Measurements from ENCODE around the gene NTN1. TPM values are rescaled to one million over a fixed set of nuclear protein-coding genes. Genes with fewer than 3 reads are reported as not detected.
A peak's percentile ranks its signal among the peaks of the same experiment; 100 is the strongest.

Gene NTN1
- total and polyA plus RNA-seq, 2 of the 4 experiments (the other 2 are of a cell fraction): under 0.01 to 0.07 TPM

GRCh38 chr17:8991514-8992285, 29.6 kb upstream of the NTN1 start:
- no peak overlapping the region for H2BK15ac ChIP-seq (ENCODE audit: low read depth, low read length)
- H3K36me3 ChIP-seq (ENCODE audit: control insufficient read depth, insufficient read depth, low read length): no peaks in the 10 kb centered on the region
- H4K20me1 ChIP-seq (ENCODE audit: insufficient read depth, low read length): no peaks in the 10 kb centered on the region
- H3K9ac ChIP-seq (ENCODE audit: low read depth, low read length): no peak overlapping the region
- H2AFZ ChIP-seq (replicated peaks; ENCODE audit: low read length, poor library complexity): no peak overlapping the region
- H4K8ac ChIP-seq (ENCODE audit: low read depth in 2 of 2, low read length in 2 of 2): no peak overlapping the region
- no peak overlapping the region for H3K4ac ChIP-seq (ENCODE audit: low read depth, low read length)
- H3K18ac ChIP-seq (ENCODE audit: low read depth, low read length): no peak overlapping the region
- H3K4me3 ChIP-seq (ENCODE audit: insufficient read depth, low read depth, low read length): no peak overlapping the region
- CTCF ChIA-PET: interaction anchor here (0.8 kb wide), 1 partner anchor 530 kb away, joined by 3 read pairs; no protein-coding TSS in a partner anchor
- no peak overlapping the region for H4K91ac ChIP-seq (ENCODE audit: insufficient read depth, low read depth, low read length)
- intact Hi-C loops (cut with micrococcal nuclease) (loop anchor here (1.0 to 10.0 kb wide), 4 partner anchors 301 to 538 kb away; no protein-coding TSS in a partner anchor), dilution Hi-C loops (cut with HindIII; ENCODE audit: low sequenced_read_pairs, unreplicated experiment) (no loop called here), in situ Hi-C loops (cut with MboI; ENCODE audit: low sequenced_read_pairs) (no loop called here)
- TF ChIP-seq FOS (IDR thresholded peaks at IDR 0.05; ENCODE audit: low read depth, low read length) (no peak), MAZ (IDR thresholded peaks at IDR 0.05; ENCODE audit: borderline replicate concordance, low read depth, low read length) (no peak), NFE2L2 (IDR thresholded peaks at IDR 0.05; ENCODE audit: low read depth, low read length) (no peak), SMC3 (IDR thresholded peaks at IDR 0.05; ENCODE audit: low read depth, low read length) (peak; percentile 63), BHLHE40 (IDR thresholded peaks at IDR 0.05; ENCODE audit: low read depth, low read length) (no peak), CTCF (conservative IDR thresholded peaks at IDR 0.05; ENCODE audit: low read depth, low read length) (peak; percentile 70), CHD1 (IDR thresholded peaks at IDR 0.05; ENCODE audit: low read depth, low read length) (no peak), RAD21 (IDR thresholded peaks at IDR 0.05; ENCODE audit: low read length) (peak; percentile 71), MXI1 (IDR thresholded peaks at IDR 0.05; ENCODE audit: borderline replicate concordance, low read depth, low read length) (no peak), RFX5 (IDR thresholded peaks at IDR 0.05; ENCODE audit: low read depth, low read length) (no peak), MAFK (IDR thresholded peaks at IDR 0.05; ENCODE audit: low read depth, low read length) (no peak), ELK1 (IDR thresholded peaks at IDR 0.05; ENCODE audit: borderline replicate concordance, low read depth, low read length) (no peak)
- TF ChIP-seq, protein P1, sequence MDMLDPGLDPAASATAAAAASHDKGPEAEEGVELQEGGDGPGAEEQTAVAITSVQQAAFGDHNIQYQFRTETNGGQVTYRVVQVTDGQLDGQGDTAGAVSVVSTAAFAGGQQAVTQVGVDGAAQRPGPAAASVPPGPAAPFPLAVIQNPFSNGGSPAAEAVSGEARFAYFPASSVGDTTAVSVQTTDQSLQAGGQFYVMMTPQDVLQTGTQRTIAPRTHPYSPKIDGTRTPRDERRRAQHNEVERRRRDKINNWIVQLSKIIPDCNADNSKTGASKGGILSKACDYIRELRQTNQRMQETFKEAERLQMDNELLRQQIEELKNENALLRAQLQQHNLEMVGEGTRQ (IDR thresholded peaks at IDR 0.05; ENCODE audit: low read depth, low read length): no peak
- H3K27me3 ChIP-seq (ENCODE audit: control insufficient read depth, insufficient read depth, low read length): no peaks in the 10 kb centered on the region
- H3K23ac ChIP-seq (ENCODE audit: low read depth, low read length): no peak overlapping the region
- no peak overlapping the region for H3K14ac ChIP-seq (replicated peaks; ENCODE audit: low read depth, low read length)
- no peak overlapping the region for H2AK5ac ChIP-seq (ENCODE audit: low read depth, low read length)
- POLR2A ChIA-PET (ENCODE audit: unreplicated experiment): no interaction called here
- peak; percentile 57 for DNase-seq
- no peaks in the 10 kb centered on the region for H3K9me3 ChIP-seq (ENCODE audit: control insufficient read depth, insufficient read depth, low read length)
- no peak overlapping the region for H3K27ac ChIP-seq (ENCODE audit: insufficient read depth, low read length)
- H3K79me1 ChIP-seq (ENCODE audit: low read depth in 1 of 2, low read length in 2 of 2): no peaks in the 10 kb centered on the region
- H3K4me1 ChIP-seq (ENCODE audit: control insufficient read depth, insufficient read depth, low read length): no peaks in the 10 kb centered on the region
- 82% methylated on average over 2 of the region's 10 CpGs; no CpG with 5 or more reads in 1 of the 2 experiments for WGBS, 2 experiments (ENCODE audit: extremely low coverage in 2 of 2, insufficient read length in 1 of 2)
- no peak overlapping the region for H2BK120ac ChIP-seq (ENCODE audit: low read depth, low read length)
- no peak overlapping the region for H2AK9ac ChIP-seq (replicated peaks; ENCODE audit: low read depth, low read length, poor library complexity)
- no peak overlapping the region for H2BK20ac ChIP-seq (ENCODE audit: low read depth, low read length)
- H3K9me1 ChIP-seq (ENCODE audit: insufficient read depth, low read length): no peaks in the 10 kb centered on the region
- H3K56ac ChIP-seq (ENCODE audit: extremely low read depth, insufficient read depth, low read length): no peak overlapping the region
- no peak overlapping the region for H2BK5ac ChIP-seq (ENCODE audit: low read depth, low read length, poor library complexity, severe bottlenecking)
- H4K5ac ChIP-seq (ENCODE audit: low read depth, low read length): no peak overlapping the region
- no peak overlapping the region for H3K4me2 ChIP-seq (ENCODE audit: low read depth, low read length)
- no TSS peak for BruUV-seq (replicated peaks)
- ATAC-seq (ENCODE audit: low read depth): peak; percentile 90
